ENCODE results near the gene LRGUK.
"Not testable (repeated sequence)": the region's sequence is repeated elsewhere in the genome, so short reads cannot be mapped to it uniquely, and the experiment has no call there.

The LRGUK gene

GRCh38 chr7:134293002-134293740 is 166.0 kb downstream of the LRGUK start:
- peak; percentile 93 for DNase-seq (ENCODE audit: low read depth)
- no peak for TF ChIP-seq CTCF (IDR thresholded peaks at IDR 0.05; ENCODE audit: insufficient read depth, low read depth, low read length, missing control alignments)

GRCh38 chr7:134295982-134296381 is 168.8 kb downstream of the LRGUK start:
- DNase-seq (ENCODE audit: low read depth); H3K4me3 ChIP-seq (ENCODE audit: low read depth, low read length): not testable (repeated sequence)

More at GRCh38 chr7:134293002-134293740, 166.0 kb downstream of the LRGUK start:
- H3K4me3 ChIP-seq (ENCODE audit: low read depth, low read length), result no peak overlapping the region

GRCh38 chr7:134297489-134297888 is 170.3 kb downstream of the LRGUK start:
- DNase-seq (ENCODE audit: low read depth), result no peak
- TF ChIP-seq CTCF (IDR thresholded peaks at IDR 0.05; ENCODE audit: insufficient read depth, low read depth, low read length, missing control alignments), result no peak
- no peak overlapping the region for H3K4me3 ChIP-seq (ENCODE audit: low read depth, low read length)

GRCh38 chr7:134298902-134299683 is 172.0 kb downstream of the LRGUK start:
- H3K4me3 ChIP-seq (ENCODE audit: low read depth, low read length), result no peak overlapping the region
- no peak for TF ChIP-seq CTCF (IDR thresholded peaks at IDR 0.05; ENCODE audit: insufficient read depth, low read depth, low read length, missing control alignments)
- DNase-seq (ENCODE audit: low read depth), result no peak

- no peak overlapping the region for H3K4me3 ChIP-seq (ENCODE audit: low read depth, low read length)
- no peak for TF ChIP-seq CTCF (IDR thresholded peaks at IDR 0.05; ENCODE audit: insufficient read depth, low read depth, low read length, missing control alignments)
- DNase-seq (ENCODE audit: low read depth), result no peak
These were observed 173.8 kb downstream of the LRGUK start for GRCh38 chr7:134300988-134301387.

GRCh38 chr7:134301592-134301991 is 174.5 kb downstream of the LRGUK start:
- no peak for TF ChIP-seq CTCF (IDR thresholded peaks at IDR 0.05; ENCODE audit: insufficient read depth, low read depth, low read length, missing control alignments)
- no peak for DNase-seq (ENCODE audit: low read depth)
- no peak overlapping the region for H3K4me3 ChIP-seq (ENCODE audit: low read depth, low read length)

GRCh38 chr7:134302120-134302519 is 175.0 kb downstream of the LRGUK start:
- no peak for DNase-seq (ENCODE audit: low read depth)
- TF ChIP-seq CTCF (IDR thresholded peaks at IDR 0.05; ENCODE audit: insufficient read depth, low read depth, low read length, missing control alignments), result no peak
- H3K4me3 ChIP-seq (ENCODE audit: low read depth, low read length), result no peak overlapping the region

All from GM12865 (cell line).